ENCODE results near the gene CRB2. TPM values are rescaled to one million over a fixed set of nuclear protein-coding genes. Genes with fewer than 3 reads are reported as not detected.

Gene CRB2
- total and polyA plus RNA-seq, 8 donors = 0.02 to 0.08 TPM; not detected in 6

- H3K27ac ChIP-seq = no peak overlapping the region
- WGBS, 2 donors = 71% methylated on average over 9 of the region's 9 CpGs
- no peak for DNase-seq
- FAIRE-seq = no peak
- H3K9me3 ChIP-seq = no peaks in the 10 kb centered on the region
- no peaks in the 10 kb centered on the region for H3K36me3 ChIP-seq
- intact Hi-C loops (cut with DNase I) = loop anchor here in 1 of 3 donors (10.0 kb wide), 1 partner anchor 251 kb away; no protein-coding TSS in a partner anchor
- no peak for TF ChIP-seq CTCF (IDR thresholded peaks at IDR 0.05)
- no peaks in the 10 kb centered on the region for H3K4me1 ChIP-seq
- no peak overlapping the region for H3K4me3 ChIP-seq
- no peaks in the 10 kb centered on the region for H3K27me3 ChIP-seq
- ATAC-seq = no peak
These were observed 10.0 kb upstream of the CRB2 start for GRCh38 chr9:123346026-123346425.

GRCh38 chr9:123346826-123347225, 9.2 kb upstream of the CRB2 start:
- FAIRE-seq = no peak
- Histone ChIP-seq H3K27ac (no peak overlapping the region), H3K4me3 (no peak overlapping the region), H3K36me3 (no peaks in the 10 kb centered on the region), H3K9me3 (no peaks in the 10 kb centered on the region), H3K4me1 (no peaks in the 10 kb centered on the region), H3K27me3 (no peaks in the 10 kb centered on the region)
- intact Hi-C loops (cut with DNase I) = loop anchor here in 1 of 3 donors (10.0 kb wide), 1 partner anchor 252 kb away; no protein-coding TSS in a partner anchor
- ATAC-seq = no peak
- 94 to 97% methylated on average over 3 of the region's 3 CpGs for WGBS, 2 donors
- DNase-seq = no peak
- TF ChIP-seq CTCF (IDR thresholded peaks at IDR 0.05) = no peak

GRCh38 chr9:123347289-123348060, 8.5 kb upstream of the CRB2 start:
- no peak overlapping the region for H3K4me3 ChIP-seq
- H3K27me3 ChIP-seq = no peaks in the 10 kb centered on the region
- no peak for TF ChIP-seq CTCF (IDR thresholded peaks at IDR 0.05)
- DNase-seq = no peak
- ATAC-seq = no peak
- H3K36me3 ChIP-seq = no peaks in the 10 kb centered on the region
- H3K4me1 ChIP-seq = no peaks in the 10 kb centered on the region
- FAIRE-seq = no peak
- intact Hi-C loops (cut with DNase I) = loop anchor here in 1 of 3 donors (10.0 kb wide), 1 partner anchor 253 kb away; no protein-coding TSS in a partner anchor
- H3K9me3 ChIP-seq = no peaks in the 10 kb centered on the region
- H3K27ac ChIP-seq = no peak overlapping the region
- 64 to 68% methylated on average over 12 of the region's 12 CpGs for WGBS, 2 donors

- ATAC-seq (no peak), DNase-seq (no peak), FAIRE-seq (no peak)
- H3K4me3 ChIP-seq = no peak overlapping the region
- H3K4me1 ChIP-seq = no peaks in the 10 kb centered on the region
- intact Hi-C loops (cut with DNase I) = loop anchor here in 1 of 3 donors (10.0 kb wide), 1 partner anchor 254 kb away; no protein-coding TSS in a partner anchor
- H3K27me3 ChIP-seq = no peaks in the 10 kb centered on the region
- no peaks in the 10 kb centered on the region for H3K36me3 ChIP-seq
- no peak overlapping the region for H3K27ac ChIP-seq
- H3K9me3 ChIP-seq = no peaks in the 10 kb centered on the region
- TF ChIP-seq CTCF (IDR thresholded peaks at IDR 0.05) = no peak
- 39 to 46% methylated on average over 9 of the region's 9 CpGs for WGBS, 2 donors
These were observed 7.5 kb upstream of the CRB2 start for GRCh38 chr9:123348317-123348992.
